IPS-18c (cell line): ENCODE results near the gene CAMSAP1.

Experiments
- H3K4me3 ChIP-seq: 2 replicates; pipeline ENCODE4 v1.7.0; 2013; ENCODE audit warnings: low read depth, mild to moderate bottlenecking, low read length, moderate library complexity; ENCODE audit not compliant: insufficient read depth
- H3K9me3 ChIP-seq: one replicate; pipeline ENCODE4 v1.6.1; 2013; ENCODE audit warnings: mild to moderate bottlenecking, low read length, moderate library complexity; ENCODE audit not compliant: control insufficient read depth, insufficient read depth

The CAMSAP1 gene

GRCh38 chr9:135879237-135879601, 28.1 kb downstream of the CAMSAP1 start:
- no peaks in the 10 kb centered on the region for H3K9me3 ChIP-seq

GRCh38 chr9:135878528-135879236, 28.7 kb downstream of the CAMSAP1 start:
- Histone ChIP-seq H3K9me3 (no peaks in the 10 kb centered on the region), H3K4me3 (no peak overlapping the region; the same call in 1 of the 2 replicates)

More at GRCh38 chr9:135879237-135879601, 28.1 kb downstream of the CAMSAP1 start:
- H3K4me3 ChIP-seq: no peak overlapping the region; the same call in 1 of the 2 replicates

DNA sequence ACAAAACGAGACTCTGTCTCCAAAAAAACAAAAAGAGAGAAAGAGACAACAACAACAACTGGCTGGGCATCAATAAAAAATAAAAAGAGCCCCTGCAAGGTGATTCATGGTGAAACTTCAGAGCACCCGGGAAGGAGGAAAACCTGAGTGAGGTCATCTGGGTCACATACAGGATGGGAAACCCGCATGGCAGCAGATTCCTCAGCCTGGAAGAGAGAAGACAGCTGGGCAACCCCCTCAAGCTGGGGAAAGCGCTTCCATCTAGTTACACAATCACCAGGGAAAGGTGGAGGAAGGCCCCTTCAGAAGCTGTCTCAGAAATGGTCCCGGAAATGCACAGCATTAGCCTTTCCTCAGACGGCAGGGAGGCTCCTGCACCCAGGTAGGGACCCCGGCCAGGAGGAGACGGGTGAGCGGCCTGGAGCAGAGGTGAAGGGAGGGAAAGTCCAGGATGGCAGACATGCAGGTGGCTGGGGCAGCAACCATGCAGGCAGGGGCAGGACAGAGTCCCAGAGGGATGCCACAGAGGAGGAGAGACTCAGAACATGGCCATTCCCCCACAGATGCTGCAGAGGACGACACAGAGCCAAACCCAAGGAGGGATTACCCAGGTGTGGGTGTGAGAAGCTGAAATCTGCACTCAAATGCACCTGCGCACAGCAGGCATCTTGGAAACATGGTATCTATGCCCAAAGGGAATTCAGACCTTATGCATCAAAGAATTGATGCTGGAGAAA, 29.4 kb downstream of the CAMSAP1 start:
- H3K4me3 ChIP-seq: no peak overlapping the region
- H3K9me3 ChIP-seq: no peaks in the 10 kb centered on the region

- Histone ChIP-seq H3K4me3 (no peak overlapping the region), H3K9me3 (no peaks in the 10 kb centered on the region)
These were observed 30.4 kb downstream of the CAMSAP1 start for GRCh38 chr9:135876936-135877335.

DNA sequence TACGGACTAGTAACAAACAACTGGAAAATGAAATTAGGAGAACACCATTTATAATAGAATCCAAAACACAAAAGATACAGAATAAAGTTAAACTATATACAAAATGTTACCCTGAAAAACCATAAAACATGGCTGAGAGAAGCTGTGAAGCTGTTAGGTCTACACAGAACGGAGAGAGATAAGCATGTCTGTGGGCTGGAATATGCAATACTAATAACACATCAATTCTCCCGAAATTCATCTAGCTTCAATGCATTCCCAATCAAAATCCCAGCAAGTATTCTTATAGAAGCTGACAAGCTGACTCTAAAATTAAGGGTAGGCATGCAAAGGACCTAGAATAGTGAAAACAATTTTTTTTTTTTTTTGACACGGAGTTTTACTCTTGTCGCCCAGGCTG, 32.5 kb downstream of the CAMSAP1 start:
- no peak overlapping the region for H3K4me3 ChIP-seq

DNA sequence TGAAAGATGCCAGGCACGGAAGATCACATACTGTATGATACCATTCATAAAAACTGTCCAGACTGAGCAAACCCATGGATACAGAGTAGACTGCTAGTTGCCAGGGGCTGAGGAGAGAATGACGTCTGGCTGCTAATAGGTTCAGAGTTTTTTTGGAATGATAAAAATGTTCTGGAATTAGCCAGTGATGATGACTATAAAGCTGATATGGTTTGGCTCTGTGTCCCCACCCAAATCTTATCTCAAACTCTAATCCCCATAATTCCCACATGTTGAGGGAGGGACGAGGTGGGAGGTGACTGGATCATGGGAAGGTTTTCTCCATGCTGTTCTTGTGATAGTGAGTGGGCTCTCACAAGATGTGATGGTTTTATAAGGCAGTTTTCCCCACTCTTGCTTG, 37.4 kb downstream of the CAMSAP1 start:
- no peaks in the 10 kb centered on the region for H3K9me3 ChIP-seq

More for the DNA sequence above, 32.5 kb downstream of the CAMSAP1 start:
- H3K9me3 ChIP-seq: no peaks in the 10 kb centered on the region

DNA sequence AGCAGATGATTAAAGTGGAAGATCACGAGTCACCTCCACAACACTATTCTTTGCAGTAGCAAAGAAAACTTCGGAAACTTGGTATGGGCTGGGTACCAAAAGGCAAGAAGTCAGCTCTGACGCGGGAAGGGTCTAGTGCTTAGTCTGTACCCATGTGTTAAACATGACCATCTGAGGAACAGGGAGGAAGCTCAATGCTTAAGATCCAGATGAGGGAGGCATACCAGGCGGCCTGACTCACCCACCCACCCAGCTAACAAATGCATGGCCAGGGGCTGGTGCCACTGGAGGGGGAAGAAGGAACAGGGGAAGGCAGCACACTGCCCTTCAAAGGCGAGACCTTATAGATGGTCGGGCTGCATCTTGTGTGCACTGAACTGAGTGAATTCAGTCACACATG, 41.8 kb downstream of the CAMSAP1 start:
- no peak overlapping the region for H3K4me3 ChIP-seq

More for the DNA sequence above, 37.4 kb downstream of the CAMSAP1 start:
- no peak overlapping the region for H3K4me3 ChIP-seq

GRCh38 chr9:135864447-135865049, 42.8 kb downstream of the CAMSAP1 start:
- Histone ChIP-seq H3K9me3 (no peaks in the 10 kb centered on the region), H3K4me3 (no peak overlapping the region)

More for the DNA sequence above, 41.8 kb downstream of the CAMSAP1 start:
- H3K9me3 ChIP-seq: no peaks in the 10 kb centered on the region

DNA sequence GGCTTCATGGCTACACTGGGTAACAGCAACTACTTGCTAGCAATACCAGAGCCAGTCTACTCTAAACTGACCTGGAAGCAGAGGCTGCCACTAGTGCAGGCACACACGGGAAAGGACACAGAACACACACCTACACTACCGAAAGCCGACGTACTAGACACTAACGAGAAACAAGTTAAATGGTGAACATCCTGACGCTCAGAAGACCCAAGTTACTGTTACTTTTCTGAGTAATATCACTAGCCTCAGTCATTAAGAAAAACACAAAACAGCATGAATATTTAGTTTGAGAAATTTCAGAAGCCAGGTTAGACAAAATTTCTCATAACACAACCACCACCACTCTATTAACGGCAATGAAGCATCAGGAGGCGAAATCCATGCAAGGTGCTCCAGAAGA, 44.5 kb downstream of the CAMSAP1 start:
- Histone ChIP-seq H3K4me3 (no peak overlapping the region), H3K9me3 (no peaks in the 10 kb centered on the region)

GRCh38 chr9:135858491-135859185, 48.7 kb downstream of the CAMSAP1 start:
- Histone ChIP-seq H3K9me3 (no peaks in the 10 kb centered on the region), H3K4me3 (no peak overlapping the region)

- no peaks in the 10 kb centered on the region for H3K9me3 ChIP-seq
- H3K4me3 ChIP-seq: no peak overlapping the region
These were observed 49.5 kb downstream of the CAMSAP1 start for GRCh38 chr9:135857843-135858242.

DNA sequence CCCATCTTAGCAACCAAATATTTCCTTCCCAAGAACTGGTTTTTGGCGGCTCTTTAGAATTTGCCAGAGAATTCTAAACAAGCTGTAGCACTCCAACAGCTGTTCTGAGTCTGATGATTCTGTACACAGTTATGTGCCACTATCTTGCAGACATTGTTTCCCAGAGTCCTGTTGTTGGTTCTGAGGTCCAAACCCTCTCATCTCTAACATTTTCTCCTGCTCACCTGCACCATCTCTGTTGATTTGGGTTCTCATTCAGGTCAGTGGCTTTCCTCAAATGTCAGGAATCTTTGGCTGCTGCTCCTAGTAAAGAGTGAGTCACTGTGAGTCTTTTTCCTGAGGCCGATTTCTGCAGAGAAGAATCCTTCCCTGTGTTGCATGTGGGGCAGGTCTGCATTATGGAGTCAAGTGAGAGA, 50.0 kb downstream of the CAMSAP1 start:
- Histone ChIP-seq H3K4me3 (no peak overlapping the region), H3K9me3 (no peaks in the 10 kb centered on the region)

GRCh38 chr9:135851748-135852147, 55.6 kb downstream of the CAMSAP1 start:
- H3K4me3 ChIP-seq: no peak overlapping the region
- H3K9me3 ChIP-seq: no peaks in the 10 kb centered on the region

DNA sequence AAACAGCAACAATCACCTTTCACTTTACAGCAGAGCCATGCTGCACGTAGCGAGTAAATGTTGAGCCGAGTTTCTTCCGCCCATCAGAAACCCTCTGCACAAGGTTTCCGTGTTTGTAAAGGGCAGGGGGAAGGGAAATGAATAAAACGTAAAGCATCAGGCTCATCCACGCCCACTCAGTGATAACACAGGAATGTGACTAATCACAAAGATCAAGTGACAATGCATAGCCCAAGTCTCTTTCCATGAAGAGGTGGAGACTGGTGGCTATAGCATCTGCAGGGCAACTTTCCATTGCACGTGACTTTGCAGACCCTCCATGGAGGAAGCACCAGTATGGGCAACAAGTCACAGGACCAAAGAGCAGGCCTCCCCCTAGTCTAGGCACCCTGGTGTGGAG, 56.6 kb downstream of the CAMSAP1 start:
- Histone ChIP-seq H3K9me3 (no peaks in the 10 kb centered on the region), H3K4me3 (no peak overlapping the region)

GRCh38 chr9:135849181-135849580, 58.2 kb downstream of the CAMSAP1 start:
- H3K9me3 ChIP-seq: peaks cover under 1% of the 10 kb centered on the region
- H3K4me3 ChIP-seq: no peak overlapping the region

- Histone ChIP-seq H3K9me3 (peaks cover 2% of the 10 kb centered on the region), H3K4me3 (no peak overlapping the region)
These were observed 58.9 kb downstream of the CAMSAP1 start for GRCh38 chr9:135848341-135849047.

GRCh38 chr9:135847833-135848232, 59.5 kb downstream of the CAMSAP1 start:
- no peak overlapping the region for H3K4me3 ChIP-seq

More at GRCh38 chr9:135847833-135848232, 59.5 kb downstream of the CAMSAP1 start:
- peaks cover 2% of the 10 kb centered on the region for H3K9me3 ChIP-seq
